HL-60 (cell line): Measurements from ENCODE around the gene NAT14.
A peak's percentile ranks its signal among the peaks of the same experiment; 100 is the strongest.

Experiments
- DNase-seq, 2 experiments: peaks; one replicate each; pipeline ENCODE4 v3.0.0-alpha.2; 2010 to 2020; ENCODE audit warnings: low read depth in 1 of 2, low spot score in 1 of 2
- H3K27ac ChIP-seq: fragments of 250-450 bp; sonication (Bioruptor Pico); replicated peaks from 2 replicates; pipeline ENCODE4 v1.5.1; 2020; ENCODE audit warnings: mild to moderate bottlenecking, moderate library complexity
- H3K27me3 ChIP-seq: fragments of 250-450 bp; sonication (Bioruptor Pico); 2 replicates; pipeline ENCODE4 v1.5.1; 2021; ENCODE audit warnings: mild to moderate bottlenecking, moderate library complexity; ENCODE audit not compliant: insufficient read depth, poor library complexity, severe bottlenecking
- H3K4me3 ChIP-seq: replicated peaks from 2 replicates; pipeline ENCODE4 v1.5.1; 2011; ENCODE audit warnings: mild to moderate bottlenecking, control low read depth, low read length; ENCODE audit not compliant: insufficient read depth
- CTCF ChIP-seq: IDR thresholded peaks from one replicate; pipeline ENCODE4 v1.5.1; 2011; ENCODE audit warnings: low read length, control low read depth, inconsistent platforms; ENCODE audit not compliant: insufficient read depth
- GABPA ChIP-seq: IDR thresholded peaks from 2 replicates; pipeline ENCODE4 v1.6.1; 2012; ENCODE audit warnings: low read depth
- POLR2AphosphoS5 ChIP-seq: IDR thresholded peaks from 2 replicates; pipeline ENCODE4 v1.6.1; 2012; ENCODE audit warnings: low read depth
- REST ChIP-seq: IDR thresholded peaks from 2 replicates; pipeline ENCODE4 v1.6.1; 2012; ENCODE audit warnings: low read depth; ENCODE audit not compliant: insufficient replicate concordance
- SPI1 ChIP-seq: IDR thresholded peaks from 2 replicates; pipeline ENCODE4 v1.6.1; 2012; ENCODE audit warnings: low read depth, mild to moderate bottlenecking, borderline replicate concordance

The NAT14 gene

GRCh38 chr19:55508120-55508519 lies 23.1 kb downstream of the NAT14 start:
- Histone ChIP-seq H3K4me3 (no peak overlapping the region), H3K27me3 (peaks cover 3% of the 10 kb centered on the region), H3K27ac (no peak overlapping the region)
- no peak for TF ChIP-seq SPI1
- TF ChIP-seq POLR2AphosphoS5: no peak
- TF ChIP-seq REST: no peak
- TF ChIP-seq CTCF: no peak
- TF ChIP-seq GABPA: no peak
- DNase-seq: no peak

- H3K27me3 ChIP-seq: no peaks in the 10 kb centered on the region
- H3K27ac ChIP-seq: 0 out of 2 replicates have a peak overlapping the region, but pooled peaks have one; percentile 8
- peak; percentile 83 to 87 for DNase-seq
- TF ChIP-seq GABPA (no peak), CTCF (peak; percentile 65)
- peak overlapping the region; percentile 28 for H3K4me3 ChIP-seq
These were observed 32.1 kb downstream of the NAT14 start for GRCh38 chr19:55516878-55517620.

GRCh38 chr19:55519451-55520311 lies 34.7 kb downstream of the NAT14 start:
- Histone ChIP-seq H3K27ac (no peak overlapping the region), H3K27me3 (no peaks in the 10 kb centered on the region), H3K4me3 (no peak overlapping the region)
- TF ChIP-seq GABPA (no peak), SPI1 (no peak), REST (no peak), CTCF (no peak), POLR2AphosphoS5 (no peak)
- DNase-seq: no peak
